GM12873 (cell line): Measurements from ENCODE around the gene CLTCL1.

Experiments used
- CTCF ChIP-seq: IDR thresholded peaks from 2 replicates; pipeline ENCODE4 v1.5.1; 2012; ENCODE audit warnings: low read depth, mild to moderate bottlenecking, moderate library complexity, low read length, control low read depth; ENCODE audit not compliant: insufficient read depth; ENCODE audit errors: missing control alignments

The CLTCL1 gene

GRCh38 chr22:19134176-19134831, 157.2 kb downstream of the CLTCL1 start:
- TF ChIP-seq CTCF: no peak

GRCh38 chr22:19133561-19133960, 158.0 kb downstream of the CLTCL1 start:
- no peak for TF ChIP-seq CTCF

GRCh38 chr22:19132693-19133400, 158.7 kb downstream of the CLTCL1 start:
- TF ChIP-seq CTCF: no peak

- TF ChIP-seq CTCF: no peak
Observed at GRCh38 chr22:19132153-19132552, 159.4 kb downstream of the CLTCL1 start.

- no peak for TF ChIP-seq CTCF
Observed at GRCh38 chr22:19131685-19132015, 159.9 kb downstream of the CLTCL1 start.

- no peak for TF ChIP-seq CTCF
Observed at GRCh38 chr22:19130959-19131684, 160.4 kb downstream of the CLTCL1 start, which contains the start of gene TSSK2. Gene TSSK2, plus strand, starts transcription at chr22:19131308. Its CDS starts 92 bp downstream, at chr22:19131400.

GRCh38 chr22:19129871-19130270, 161.6 kb downstream of the CLTCL1 start:
- TF ChIP-seq CTCF: no peak
